ENCODE measurements around the gene CD2. TPM values are rescaled to one million over a fixed set of nuclear protein-coding genes. Genes with fewer than 3 reads are reported as not detected.

Gene CD2
- total and polyA plus RNA-seq, 2 of the 8 experiments (the other 6 are each of a cell fraction or from before 2014, with no cell fraction given), result not detected

DNA sequence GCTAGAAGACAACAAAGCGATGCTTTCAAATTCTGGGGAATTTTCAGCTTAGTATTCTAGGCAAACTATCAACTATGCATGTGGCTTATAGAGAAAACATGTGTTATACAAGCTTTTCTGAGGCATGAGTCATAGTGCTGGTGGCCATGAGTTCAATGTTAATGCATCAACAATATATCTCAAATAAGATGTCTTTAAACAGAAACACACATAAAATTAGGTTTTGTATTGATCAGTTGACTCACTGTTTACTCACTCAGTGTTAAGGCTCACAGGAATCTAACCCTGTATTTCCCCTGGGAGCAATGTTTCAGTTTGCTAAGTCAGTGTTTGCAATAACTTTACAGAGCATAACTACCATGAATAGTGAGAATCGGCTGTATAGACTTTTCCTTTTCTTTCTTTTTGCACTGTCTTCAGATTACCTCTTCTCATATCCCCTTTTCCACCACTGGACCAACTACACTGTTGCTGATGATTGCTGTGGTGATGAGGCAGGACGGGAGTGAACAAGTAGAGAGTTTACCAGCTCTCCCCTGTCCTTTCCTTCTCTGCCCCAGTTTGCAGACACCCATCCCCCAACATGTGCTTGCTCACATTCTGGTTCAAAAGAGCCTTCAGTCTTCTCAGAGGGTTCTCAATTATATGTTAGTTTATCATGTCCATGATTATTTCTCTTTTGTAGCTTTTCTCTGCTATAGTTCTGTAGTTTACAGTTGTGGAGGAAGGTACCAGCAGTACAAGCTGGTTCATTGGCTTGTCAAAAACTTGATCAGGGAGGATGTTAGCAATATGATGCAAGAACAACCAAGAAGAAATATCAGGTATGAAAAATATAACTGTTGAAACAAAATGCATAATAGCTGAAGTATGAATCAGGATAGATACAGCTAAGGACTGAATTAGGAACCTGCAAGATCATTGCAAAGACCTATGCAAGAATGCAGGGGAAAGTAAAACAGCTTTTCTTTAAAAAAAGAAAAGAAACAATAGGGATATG lies 23.9 kb downstream of the CD2 start:
- CTCF ChIA-PET (ENCODE audit: partially characterized antibody), result interaction anchor here (0.6 to 2.9 kb wide), 2 partner anchors 14 to 238 kb away, joined by 3 to 17 read pairs; no protein-coding TSS in a partner anchor
- Histone ChIP-seq H2BK15ac (ENCODE audit: low read length) (no peak overlapping the region), H2BK5ac (ENCODE audit: low read depth, low read length) (no peak overlapping the region), H3K23me2 (ENCODE audit: low read depth, low read length) (no peaks in the 10 kb centered on the region), H3K9ac (replicated peaks in 1 of 4; ENCODE audit: extremely low read depth in 1 of 4, low read depth in 3 of 4, low read length in 3 of 4) (no peak overlapping the region), H2BK20ac (ENCODE audit: low read length) (no peak overlapping the region), H2AFZ (ENCODE audit: low read length) (peak overlapping the region; percentile 76), H3K27ac (ENCODE audit: low read depth, low read length) (no peak overlapping the region), H2BK12ac (ENCODE audit: low read depth, low read length) (no peak overlapping the region), H2AK5ac (ENCODE audit: low read depth, low read length) (no peak overlapping the region), H3K79me2 (ENCODE audit: control insufficient read depth in 1 of 2, insufficient read depth in 2 of 2, low read length in 2 of 2) (no peaks in the 10 kb centered on the region), H4K5ac (ENCODE audit: insufficient read length, low read depth, low read length) (no peak overlapping the region), H3K9me3 (ENCODE audit: insufficient read depth in 2 of 2, low read depth in 1 of 2, low read length in 1 of 2) (no peaks in the 10 kb centered on the region), H3K4me3 (ENCODE audit: extremely low read depth in 1 of 4, insufficient read depth in 2 of 4, low read depth in 3 of 4, low read length in 4 of 4) (no peak overlapping the region), H3K79me1 (ENCODE audit: low read depth, low read length) (no peaks in the 10 kb centered on the region), H3K18ac (ENCODE audit: extremely low read depth, low read length) (no peak overlapping the region), H3K14ac (ENCODE audit: insufficient read length) (no peak overlapping the region), H3K56ac (replicated peaks; ENCODE audit: insufficient read length, low read depth, low read length) (no peak overlapping the region), H4K20me1 (replicated peaks in 1 of 2; ENCODE audit: control insufficient read depth in 1 of 2, insufficient read depth in 2 of 2, low read length in 2 of 2) (no peaks in the 10 kb centered on the region), H3K36me3 (ENCODE audit: control insufficient read depth in 2 of 4, insufficient read depth in 4 of 4, low read length in 3 of 4) (no peaks in the 10 kb centered on the region), H3K23ac (ENCODE audit: insufficient read length) (no peak overlapping the region), H2BK120ac (replicated peaks; ENCODE audit: low read depth, low read length) (no peak overlapping the region), H4K8ac (ENCODE audit: extremely low read depth, insufficient read depth, low read length) (no peak overlapping the region), H3K4me1 (replicated peaks in 1 of 4; ENCODE audit: control insufficient read depth in 3 of 4, insufficient read depth in 4 of 4, low read length in 3 of 4) (no peaks in the 10 kb centered on the region), H3K4ac (replicated peaks; ENCODE audit: insufficient read length, low read depth, low read length) (no peak overlapping the region), H4K91ac (replicated peaks; ENCODE audit: insufficient read length, low read length) (no peak overlapping the region), H3K4me2 (ENCODE audit: insufficient read depth in 1 of 2, low read depth in 2 of 2, low read length in 2 of 2) (no peak overlapping the region), H3K27me3 (replicated peaks in 1 of 4; ENCODE audit: control insufficient read depth in 3 of 4, extremely low read depth in 1 of 4, insufficient read depth in 3 of 4, low read length in 3 of 4) (no peaks in the 10 kb centered on the region)
- 69% methylated on average over 3 of the region's 3 CpGs; no CpG with 5 or more reads in 1 of the 2 experiments for WGBS, 2 experiments (ENCODE audit: extremely low coverage in 1 of 2, insufficient coverage in 1 of 2, insufficient read length in 1 of 2, insufficient replicate concordance in 2 of 2, low coverage in 1 of 2, low lambda C conversion rate in 2 of 2, missing lambda C conversion rate in 1 of 2)
- POLR2A ChIA-PET (ENCODE audit: partially characterized antibody), result no interaction called here
- DNase-seq (ENCODE audit: low read depth in 1 of 2, low spot score in 2 of 2), result peak in 1 of 2 experiments; percentile 28
- no peak for FAIRE-seq
- TF ChIP-seq SIRT6 (IDR thresholded peaks at IDR 0.05; ENCODE audit: low read length), result no peak
- TF ChIP-seq CREB1 (IDR thresholded peaks at IDR 0.05), result no peak

Measured in H1 (cell line).